Thymus (tissue), 11 donors: ENCODE measurements around the gene BBIP1. TPM values are rescaled to one million over a fixed set of nuclear protein-coding genes. Genes with fewer than 3 reads are reported as not detected.

Experiments
- DNase-seq, 9 donors: peaks; one replicate each; pipeline ENCODE4 v3.0.0-alpha.2; 2013; ENCODE audit warnings: low spot score in 9 of 9, low read depth in 6 of 9, missing footprints in 1 of 9
- H3K27ac ChIP-seq, 2 donors: one replicate each; pipeline ENCODE4 v1.5.1; 2013; ENCODE audit warnings: control low read depth in 1 of 2, low read depth in 1 of 2, low read length in 1 of 2, mild to moderate bottlenecking in 1 of 2, moderate library complexity in 1 of 2
- H3K27me3 ChIP-seq, 2 donors: one replicate each; pipeline ENCODE4 v1.5.1; 2013; ENCODE audit warnings: low read length in 1 of 2; ENCODE audit not compliant: control insufficient read depth in 2 of 2, insufficient read depth in 1 of 2
- H3K36me3 ChIP-seq, 2 donors: one replicate each; pipeline ENCODE4 v1.5.1; 2013; ENCODE audit warnings: low read length in 1 of 2, mild to moderate bottlenecking in 1 of 2, moderate library complexity in 1 of 2; ENCODE audit not compliant: control insufficient read depth in 2 of 2, insufficient read depth in 2 of 2
- H3K4me1 ChIP-seq, 2 donors: one replicate each; pipeline ENCODE4 v1.5.1; 2013; ENCODE audit warnings: low read length in 2 of 2; ENCODE audit not compliant: control insufficient read depth in 2 of 2, insufficient read depth in 2 of 2
- H3K4me3 ChIP-seq, 2 donors: one replicate each; pipeline ENCODE4 v1.5.1; 2013; ENCODE audit warnings: low read length in 2 of 2, control low read depth in 1 of 2, mild to moderate bottlenecking in 1 of 2
- H3K9me3 ChIP-seq, 2 donors: one replicate each; pipeline ENCODE4 v1.5.1; 2013; ENCODE audit warnings: low read length in 1 of 2, mild to moderate bottlenecking in 1 of 2; ENCODE audit not compliant: control insufficient read depth in 2 of 2, insufficient read depth in 1 of 2
- WGBS: extraction: QIAGEN DNeasy Blood & Tissue Kit; methylation state at CpG from one replicate; pipeline ENCODE4 v1.1.7; 2013; 5-methylcytosine and 5-hydroxymethylcytosine counted together
- polyA plus RNA-seq: library from polyadenylated mRNA; stranded (reverse); fragments of 200-250 nt; gene quantifications from one replicate; pipeline ENCODE4 v1.2.3, GENCODE V29; 2013
- total RNA-seq: library from RNA; stranded (reverse); fragments of 120-200 nt; gene quantifications from one replicate; pipeline ENCODE4 v1.2.4, GENCODE V29; 2013
- donor health status: healthy.

BBIP1 gene
- total and polyA plus RNA-seq, 2 donors = 25.2 to 43.4 TPM

- H3K27ac ChIP-seq = no peak overlapping the region
- H3K4me1 ChIP-seq = no peaks in the 10 kb centered on the region
- peaks cover 0 to 2% of the 10 kb centered on the region in 2 donors for H3K9me3 ChIP-seq
- H3K4me3 ChIP-seq = no peak overlapping the region
- H3K36me3 ChIP-seq = peaks cover 4 to 40% of the 10 kb centered on the region in 2 donors
- WGBS = 99% methylated on average over 1 of the region's 1 CpG
- no peak for DNase-seq
- no peaks in the 10 kb centered on the region for H3K27me3 ChIP-seq
These were observed 42.2 kb downstream of the BBIP1 start for GRCh38 chr10:110876788-110877187.

GRCh38 chr10:110876000-110876399 lies 43.0 kb downstream of the BBIP1 start:
- no peak overlapping the region for H3K27ac ChIP-seq
- no peak for DNase-seq
- H3K4me3 ChIP-seq = no peak overlapping the region
- H3K27me3 ChIP-seq = no peaks in the 10 kb centered on the region
- 81% methylated on average over 2 of the region's 2 CpGs for WGBS
- H3K9me3 ChIP-seq = peaks cover 0 to 2% of the 10 kb centered on the region in 2 donors
- peaks cover 2 to 4% of the 10 kb centered on the region in 2 donors for H3K4me1 ChIP-seq
- peaks cover 0 to 32% of the 10 kb centered on the region in 2 donors for H3K36me3 ChIP-seq

- no peak overlapping the region for H3K27ac ChIP-seq
These were observed 45.0 kb downstream of the BBIP1 start for GRCh38 chr10:110873951-110874350.

GRCh38 chr10:110872984-110873923 lies 45.7 kb downstream of the BBIP1 start:
- peak overlapping the region; percentile 96 to 98 for H3K27ac ChIP-seq
- 8% methylated on average over 16 of the region's 16 CpGs for WGBS

More at GRCh38 chr10:110873951-110874350, 45.0 kb downstream of the BBIP1 start:
- no peak for DNase-seq
- Histone ChIP-seq H3K36me3 (peaks cover 0 to 22% of the 10 kb centered on the region in 2 donors), H3K4me3 (peak overlapping the region; percentile 79 to 92), H3K27me3 (no peaks in the 10 kb centered on the region), H3K9me3 (peaks cover 0 to 2% of the 10 kb centered on the region in 2 donors), H3K4me1 (peaks cover 20 to 25% of the 10 kb centered on the region in 2 donors)
- 54% methylated on average over 2 of the region's 2 CpGs for WGBS

GRCh38 chr10:110872145-110872983 lies 46.6 kb downstream of the BBIP1 start:
- Histone ChIP-seq H3K27ac (peak overlapping the region; percentile 96 to 98), H3K36me3 (peaks cover 0 to 8% of the 10 kb centered on the region in 2 donors), H3K9me3 (peaks cover 0 to 2% of the 10 kb centered on the region in 2 donors), H3K4me3 (peak overlapping the region; percentile 79 to 92), H3K27me3 (no peaks in the 10 kb centered on the region), H3K4me1 (peaks cover 30 to 41% of the 10 kb centered on the region in 2 donors)
- peak in 6 of 9 donors; percentile 69 to 94 (median 83) for DNase-seq
- WGBS = under 1% methylated on average over 70 of the region's 70 CpGs

More at GRCh38 chr10:110872984-110873923, 45.7 kb downstream of the BBIP1 start:
- Histone ChIP-seq H3K9me3 (peaks cover 0 to 2% of the 10 kb centered on the region in 2 donors), H3K27me3 (no peaks in the 10 kb centered on the region), H3K4me3 (peak overlapping the region; percentile 79 to 92), H3K4me1 (peaks cover 24 to 32% of the 10 kb centered on the region in 2 donors), H3K36me3 (peaks cover 0 to 15% of the 10 kb centered on the region in 2 donors)
- peak in 1 of 9 donors; percentile 51 for DNase-seq

- DNase-seq = peak in 8 of 9 donors; percentile 86 to 97 (median 92)
- Histone ChIP-seq H3K27me3 (no peaks in the 10 kb centered on the region), H3K9me3 (peaks cover 0 to 2% of the 10 kb centered on the region in 2 donors), H3K4me1 (peaks cover 32 to 49% of the 10 kb centered on the region in 2 donors), H3K36me3 (peaks cover 0 to 5% of the 10 kb centered on the region in 2 donors), H3K4me3 (peak within 1 kb of the TSS; percentile 79 to 92), H3K27ac (peak within 1 kb of the TSS; percentile 96 to 98)
- 1% methylated on average over 47 of the region's 47 CpGs for WGBS
These were observed 47.5 kb downstream of the BBIP1 start, which contains the start of gene PDCD4 for GRCh38 chr10:110871298-110872084. TSS of gene PDCD4 (plus strand) at chr10:110871928. CDS start at chr10:110876028, 4,100 bp downstream.

- DNase-seq = no peak
- Histone ChIP-seq H3K9me3 (no peaks in the 10 kb centered on the region), H3K4me3 (peak overlapping the region; percentile 79 to 92), H3K36me3 (peaks cover 0 to 1% of the 10 kb centered on the region in 2 donors), H3K4me1 (peaks cover 38 to 56% of the 10 kb centered on the region in 2 donors), H3K27ac (peak overlapping the region; percentile 96 to 98), H3K27me3 (no peaks in the 10 kb centered on the region)
- WGBS = 82% methylated on average over 13 of the region's 13 CpGs
These were observed 48.1 kb downstream of the BBIP1 start for GRCh38 chr10:110870823-110871297.

- DNase-seq = peak in 4 of 9 donors; percentile 49 to 84 (median 59)
- Histone ChIP-seq H3K4me3 (no peak overlapping the region), H3K27ac (peak overlapping the region; percentile 77 to 92), H3K36me3 (no peaks in the 10 kb centered on the region), H3K27me3 (no peaks in the 10 kb centered on the region), H3K9me3 (no peaks in the 10 kb centered on the region), H3K4me1 (peaks cover 56 to 74% of the 10 kb centered on the region in 2 donors)
- 24% methylated on average over 6 of the region's 6 CpGs for WGBS
These were observed 50.0 kb downstream of the BBIP1 start for GRCh38 chr10:110868981-110869380.
